IgD-negative memory B cell (primary cell): ENCODE data around the gene CAB39L. TPM values are rescaled to one million over a fixed set of nuclear protein-coding genes. Genes with fewer than 3 reads are reported as not detected.
"Not testable (repeated sequence)": the region's sequence is repeated elsewhere in the genome, so short reads cannot be mapped to it uniquely, and the experiment has no call there.

Source experiments
- H3K27ac Mint-ChIP-seq, 3 donors: one replicate each; pipeline ENCODE4 v1.8.0; 2020 to 2022; ENCODE audit warnings: mild to moderate bottlenecking in 3 of 3, mixed read lengths in 3 of 3, moderate library complexity in 1 of 3
- H3K27me3 Mint-ChIP-seq: one replicate; pipeline ENCODE4 v1.8.0; 2021; ENCODE audit warnings: mixed read lengths
- H3K36me3 Mint-ChIP-seq: one replicate; pipeline ENCODE4 v1.8.0; 2020; ENCODE audit warnings: mild to moderate bottlenecking, mixed read lengths
- H3K4me1 Mint-ChIP-seq, 3 donors: one replicate each; pipeline ENCODE4 v1.8.0; 2020 to 2022; ENCODE audit warnings: mixed read lengths in 3 of 3, mild to moderate bottlenecking in 1 of 3
- H3K4me3 Mint-ChIP-seq, 4 donors: one replicate each; pipeline ENCODE4 v1.8.0; 2020 to 2022; ENCODE audit warnings: mild to moderate bottlenecking in 4 of 4, mixed read lengths in 4 of 4, moderate library complexity in 3 of 4
- H3K9me3 Mint-ChIP-seq, 3 donors: one replicate each; pipeline ENCODE4 v1.8.0; 2020 to 2021; ENCODE audit warnings: mixed read lengths in 3 of 3, mild to moderate bottlenecking in 1 of 3
- polyA plus RNA-seq: library from polyadenylated mRNA; unstranded; fragments of 300-500 nt; fragmentation: Illumina TruSeq; gene quantifications from one replicate; pipeline ENCODE4 v1.2.3, GENCODE V29; 2021

The CAB39L gene
- polyA plus RNA-seq, 1 donor from 2014 or later: 1.7 TPM

GRCh38 chr13:49296659-49297058 is 147.2 kb downstream of the CAB39L start:
- Mint-ChIP-seq H3K36me3 (peaks cover 2% of the 10 kb centered on the region), H3K27ac (no peak overlapping the region), H3K4me3 (no peak overlapping the region), H3K27me3 (no peaks in the 10 kb centered on the region), H3K4me1 (peaks cover 0 to 4% (median 4%) of the 10 kb centered on the region in 3 donors), H3K9me3 (no peaks in the 10 kb centered on the region)

GRCh38 chr13:49295244-49295643 is 148.6 kb downstream of the CAB39L start:
- Mint-ChIP-seq H3K4me3 (no peak overlapping the region), H3K27ac (peak overlapping the region in 1 of 3 donors; percentile 86), H3K36me3 (peaks cover 3% of the 10 kb centered on the region), H3K4me1 (no peaks in the 10 kb centered on the region), H3K9me3 (no peaks in the 10 kb centered on the region), H3K27me3 (no peaks in the 10 kb centered on the region)

- not testable (repeated sequence) for H3K4me1 Mint-ChIP-seq, H3K27me3 Mint-ChIP-seq, H3K9me3 Mint-ChIP-seq, H3K36me3 Mint-ChIP-seq, H3K4me3 Mint-ChIP-seq, H3K27ac Mint-ChIP-seq
Measured at GRCh38 chr13:49294723-49295122, 149.1 kb downstream of the CAB39L start.

GRCh38 chr13:49292742-49293486 is 150.9 kb downstream of the CAB39L start:
- Mint-ChIP-seq H3K4me3 (peak overlapping the region in 1 of 4 donors; percentile 81), H3K27me3 (no peaks in the 10 kb centered on the region)

GRCh38 chr13:49288458-49288857 is 155.4 kb downstream of the CAB39L start:
- H3K4me1 Mint-ChIP-seq: no peaks in the 10 kb centered on the region
- no peaks in the 10 kb centered on the region for H3K27me3 Mint-ChIP-seq
- no peaks in the 10 kb centered on the region for H3K9me3 Mint-ChIP-seq
- H3K27ac Mint-ChIP-seq: no peak overlapping the region
- no peak overlapping the region for H3K4me3 Mint-ChIP-seq
- H3K36me3 Mint-ChIP-seq: peaks cover 7% of the 10 kb centered on the region

More at GRCh38 chr13:49292742-49293486, 150.9 kb downstream of the CAB39L start:
- no peaks in the 10 kb centered on the region for H3K9me3 Mint-ChIP-seq
- H3K4me1 Mint-ChIP-seq: no peaks in the 10 kb centered on the region
- H3K27ac Mint-ChIP-seq: no peak overlapping the region
- peaks cover 3% of the 10 kb centered on the region for H3K36me3 Mint-ChIP-seq

- Mint-ChIP-seq H3K36me3 (peaks cover 9% of the 10 kb centered on the region), H3K9me3 (no peaks in the 10 kb centered on the region), H3K27ac (no peak overlapping the region), H3K27me3 (no peaks in the 10 kb centered on the region), H3K4me3 (no peak overlapping the region), H3K4me1 (no peaks in the 10 kb centered on the region)
Measured at GRCh38 chr13:49287995-49288394, 155.9 kb downstream of the CAB39L start.

- Mint-ChIP-seq H3K27me3 (no peaks in the 10 kb centered on the region), H3K27ac (no peak overlapping the region), H3K4me1 (no peaks in the 10 kb centered on the region), H3K36me3 (peaks cover 7% of the 10 kb centered on the region), H3K4me3 (no peak overlapping the region), H3K9me3 (no peaks in the 10 kb centered on the region)
Measured at GRCh38 chr13:49279885-49280284, 164.0 kb downstream of the CAB39L start.

- Mint-ChIP-seq H3K4me3 (peak overlapping the region in 1 of 4 donors; percentile 56), H3K9me3 (no peaks in the 10 kb centered on the region), H3K27me3 (no peaks in the 10 kb centered on the region), H3K27ac (no peak overlapping the region), H3K4me1 (no peaks in the 10 kb centered on the region), H3K36me3 (peaks cover 4% of the 10 kb centered on the region)
Measured at GRCh38 chr13:49279112-49279511, 164.8 kb downstream of the CAB39L start.

- H3K4me1 Mint-ChIP-seq: no peaks in the 10 kb centered on the region
- no peak overlapping the region for H3K27ac Mint-ChIP-seq
- H3K4me3 Mint-ChIP-seq: no peak overlapping the region
- no peaks in the 10 kb centered on the region for H3K9me3 Mint-ChIP-seq
- no peaks in the 10 kb centered on the region for H3K36me3 Mint-ChIP-seq
- H3K27me3 Mint-ChIP-seq: no peaks in the 10 kb centered on the region
Measured at GRCh38 chr13:49278211-49278610, 165.7 kb downstream of the CAB39L start.

GRCh38 chr13:49272296-49272695 is 171.6 kb downstream of the CAB39L start:
- H3K36me3 Mint-ChIP-seq: peaks cover 8% of the 10 kb centered on the region
- H3K27ac Mint-ChIP-seq: no peak overlapping the region
- H3K27me3 Mint-ChIP-seq: no peaks in the 10 kb centered on the region
- H3K4me1 Mint-ChIP-seq: peaks cover 0 to 1% (median 0%) of the 10 kb centered on the region in 3 donors
- no peak overlapping the region for H3K4me3 Mint-ChIP-seq
- H3K9me3 Mint-ChIP-seq: no peaks in the 10 kb centered on the region

- Mint-ChIP-seq H3K9me3 (no peaks in the 10 kb centered on the region), H3K4me3 (no peak overlapping the region), H3K4me1 (peaks cover 0 to 2% (median 1%) of the 10 kb centered on the region in 3 donors), H3K27me3 (no peaks in the 10 kb centered on the region), H3K36me3 (peaks cover 8% of the 10 kb centered on the region), H3K27ac (no peak overlapping the region)
Measured at GRCh38 chr13:49271264-49271663, 172.6 kb downstream of the CAB39L start.

GRCh38 chr13:49265822-49266221 is 178.0 kb downstream of the CAB39L start:
- Mint-ChIP-seq H3K27ac (no peak overlapping the region), H3K4me3 (no peak overlapping the region), H3K27me3 (no peaks in the 10 kb centered on the region), H3K36me3 (peaks cover 15% of the 10 kb centered on the region), H3K9me3 (no peaks in the 10 kb centered on the region), H3K4me1 (peaks cover 0 to 2% (median 0%) of the 10 kb centered on the region in 3 donors)

- no peak overlapping the region for H3K4me3 Mint-ChIP-seq
- no peaks in the 10 kb centered on the region for H3K27me3 Mint-ChIP-seq
- no peaks in the 10 kb centered on the region for H3K9me3 Mint-ChIP-seq
- peaks cover 3 to 10% (median 5%) of the 10 kb centered on the region in 3 donors for H3K4me1 Mint-ChIP-seq
- H3K36me3 Mint-ChIP-seq: peaks cover 11% of the 10 kb centered on the region
- no peak overlapping the region for H3K27ac Mint-ChIP-seq
Measured at GRCh38 chr13:49262634-49263033, 181.2 kb downstream of the CAB39L start.

GRCh38 chr13:49259586-49259985 is 184.3 kb downstream of the CAB39L start:
- peaks cover 16% of the 10 kb centered on the region for H3K36me3 Mint-ChIP-seq
- H3K9me3 Mint-ChIP-seq: no peaks in the 10 kb centered on the region
- H3K27me3 Mint-ChIP-seq: no peaks in the 10 kb centered on the region
- peak overlapping the region in 1 of 3 donors; percentile 47 for H3K27ac Mint-ChIP-seq
- peaks cover 5 to 9% (median 6%) of the 10 kb centered on the region in 3 donors for H3K4me1 Mint-ChIP-seq
- H3K4me3 Mint-ChIP-seq: no peak overlapping the region
